Endothelial cell of umbilical vein (primary cell): ENCODE results near the gene FAM168B. TPM values are rescaled to one million over a fixed set of nuclear protein-coding genes. Genes with fewer than 3 reads are reported as not detected.
A peak's percentile ranks its signal among the peaks of the same experiment; 100 is the strongest.

Experiments used
- BruUV-seq: library from RNA; stranded (reverse); fragments of 400-500 nt; replicated peaks from 2 replicates; lab custom pipeline; 2021; lab: Mats Ljungman, UMichigan
- CTCF ChIA-PET: fragments of 300-600, 350-600 bp; sonication (Branson Sonifier 250); formaldehyde crosslinking; loops from one replicate; lab custom pipeline; 2021; ENCODE audit warnings: antibody characterized with exemption, inconsistent platforms; lab: Charles Lee
- POLR2A ChIA-PET: fragments of 300-600, 350-600 bp; sonication (Branson Sonifier 250); formaldehyde crosslinking; loops from one replicate; lab custom pipeline; 2021; ENCODE audit warnings: antibody characterized with exemption, inconsistent platforms; lab: Charles Lee
- DNase-seq: peaks from one replicate; pipeline ENCODE4 v3.0.0-alpha.2; 2011; ENCODE audit warnings: low read depth, low spot score
- FAIRE-seq: peaks from 2 replicates; lab custom pipeline; 2011; peaks lifted over from hg19 to GRCh38; lab: Jason Lieb, UNC
- H2AFZ ChIP-seq: 2 replicates; pipeline ENCODE4 v1.6.0; 2012; ENCODE audit warnings: low read depth, low read length, control low read depth, inconsistent platforms
- H3K27ac ChIP-seq: 2 replicates; pipeline ENCODE4 v1.5.1; 2011; ENCODE audit warnings: low read depth, mild to moderate bottlenecking, control low read depth, low read length, moderate library complexity; ENCODE audit not compliant: insufficient read depth
- H3K27me3 ChIP-seq, 2 experiments: 2 replicates each; pipeline versions ENCODE4 v1.6.0 to v1.6.1; 2011; ENCODE audit warnings: low read length in 2 of 2, mixed read lengths in 1 of 2; ENCODE audit not compliant: control insufficient read depth in 2 of 2, insufficient read depth in 2 of 2
- H3K36me3 ChIP-seq, 2 experiments: 2 replicates in 1 of 2; 3 replicates in 1 of 2; pipeline ENCODE4 v1.5.1; 2011; ENCODE audit warnings: low read length in 2 of 2, mild to moderate bottlenecking in 1 of 2, moderate library complexity in 1 of 2; ENCODE audit not compliant: control insufficient read depth in 2 of 2, insufficient read depth in 2 of 2; ENCODE audit errors: extremely low read depth in 1 of 2
- H3K4me1 ChIP-seq: 3 replicates; pipeline ENCODE4 v1.5.1; 2011; ENCODE audit warnings: mild to moderate bottlenecking, low read length; ENCODE audit not compliant: control insufficient read depth, insufficient read depth; ENCODE audit errors: extremely low read depth
- H3K4me2 ChIP-seq: 2 replicates; pipeline ENCODE4 v1.6.1; 2011; ENCODE audit warnings: low read length, control low read depth, mixed read lengths; ENCODE audit not compliant: insufficient read depth
- H3K4me3 ChIP-seq, 3 experiments: fragments of 200-600 bp in 1 of 3; sonication (generic), shearing (Covaris generic) in 1 of 3; replicated peaks in 1 of 3; 2 replicates each; pipeline ENCODE4 v1.5.1; 2011 to 2016; ENCODE audit warnings: control low read depth in 3 of 3, low read length in 3 of 3, mild to moderate bottlenecking in 2 of 3, inconsistent platforms in 1 of 3, low read depth in 1 of 3, moderate library complexity in 1 of 3; ENCODE audit not compliant: insufficient read depth in 1 of 3
- H3K79me2 ChIP-seq: 2 replicates; pipeline ENCODE4 v1.6.0; 2012; ENCODE audit warnings: low read length, inconsistent platforms; ENCODE audit not compliant: control insufficient read depth, insufficient read depth
- H3K9ac ChIP-seq: replicated peaks from 2 replicates; pipeline ENCODE3; 2011; ENCODE audit warnings: low read length, control low read depth; ENCODE audit not compliant: insufficient read depth; ENCODE audit errors: extremely low read depth
- H3K9me1 ChIP-seq: replicated peaks from 3 replicates; pipeline ENCODE4 v1.6.0; 2011; ENCODE audit warnings: mild to moderate bottlenecking, low read length; ENCODE audit not compliant: control insufficient read depth, insufficient read depth; ENCODE audit errors: extremely low read depth
- H3K9me3 ChIP-seq: replicated peaks from 2 replicates; pipeline ENCODE4 v1.5.1; 2012; ENCODE audit warnings: low read length, inconsistent platforms; ENCODE audit not compliant: control insufficient read depth, insufficient read depth
- H4K20me1 ChIP-seq: replicated peaks from 2 replicates; pipeline ENCODE3; 2011; ENCODE audit warnings: mild to moderate bottlenecking, low read length; ENCODE audit not compliant: control insufficient read depth, insufficient read depth; ENCODE audit errors: extremely low read depth
- CTCF ChIP-seq, 2 donors: IDR thresholded peaks; 1 replicate in 1 of 2; 2 replicates in 1 of 2; pipeline ENCODE4 v1.5.1; 2011; ENCODE audit warnings: low read length in 2 of 2, mild to moderate bottlenecking in 2 of 2, moderate library complexity in 2 of 2, control low read depth in 1 of 2, inconsistent platforms in 1 of 2, low read depth in 1 of 2; ENCODE audit not compliant: insufficient read depth in 1 of 2; ENCODE audit errors: extremely low read depth in 1 of 2
- EZH2 ChIP-seq: IDR thresholded peaks from 2 replicates; pipeline ENCODE4 v1.6.1; 2012; ENCODE audit warnings: borderline replicate concordance, low read depth, mild to moderate bottlenecking, moderate library complexity, low read length, inconsistent platforms; ENCODE audit not compliant: severe bottlenecking
- FOS ChIP-seq: IDR thresholded peaks from 2 replicates; pipeline ENCODE4 v1.6.1; 2011; ENCODE audit warnings: mild to moderate bottlenecking, low read length, moderate library complexity, borderline replicate concordance; ENCODE audit not compliant: insufficient read depth
- GATA2 ChIP-seq: IDR thresholded peaks from 2 replicates; pipeline ENCODE4 v1.7.0; 2011; ENCODE audit warnings: low read depth, mild to moderate bottlenecking, moderate library complexity, mixed read lengths, low read length; ENCODE audit not compliant: insufficient read length, insufficient read depth
- JUN ChIP-seq: IDR thresholded peaks from 2 replicates; pipeline ENCODE4 v1.6.1; 2011; ENCODE audit warnings: borderline replicate concordance, low read depth; ENCODE audit not compliant: insufficient read length, insufficient read depth
- MAX ChIP-seq: IDR thresholded peaks from 2 replicates; pipeline ENCODE4 v1.6.1; 2011; ENCODE audit not compliant: insufficient read depth, insufficient read length
- MYC ChIP-seq: IDR thresholded peaks from one replicate; pipeline ENCODE4 v1.6.1; 2011; ENCODE audit warnings: mild to moderate bottlenecking, low read depth, low read length
- POLR2A ChIP-seq: IDR thresholded peaks from 2 replicates; pipeline ENCODE4 v1.6.1; 2012; ENCODE audit warnings: low read depth, mild to moderate bottlenecking, control low read depth, low read length
- POLR2AphosphoS5 ChIP-seq: IDR thresholded peaks from 2 replicates; pipeline ENCODE4 v1.6.1; 2012; ENCODE audit warnings: low read depth, mild to moderate bottlenecking, control low read depth, low read length, moderate library complexity; ENCODE audit not compliant: insufficient read depth
- dilution Hi-C: fragments of 300-500 bp; cut with MboI; formaldehyde crosslinking; loops from one replicate; pipeline ENCODE4 v1.15.0; 2019; ENCODE audit warnings: low sequenced_read_pairs; ENCODE audit not compliant: extremely low pct_ligation_motif_present
- intact Hi-C: fragments of 100-400 bp; cut with micrococcal nuclease; formaldehyde crosslinking; loops from one replicate; pipeline ENCODE4 v1.10.0; 2022
- polyA plus RNA-seq, 4 experiments: library from polyadenylated mRNA; depleted of rRNA in 3 of 4; stranded (reverse) in 3 of 4; unstranded in 1 of 4; fragments of >200 nt; gene quantifications; 2 replicates each; pipeline versions ENCODE4 v1.2.1 to v1.2.3, GENCODE V29; 2011 to 2012; ENCODE audit warnings: missing spikeins in 1 of 4
- total RNA-seq: library from RNA; stranded (reverse); gene quantifications from 2 replicates; pipeline ENCODE4 v1.2.3, GENCODE V29; 2021

FAM168B gene
- total and polyA plus RNA-seq, 2 donors (not counting 3 experiments of a cell fraction or from before 2014, with no cell fraction given): 109 to 183 TPM

- Histone ChIP-seq H4K20me1 (peaks cover 8% of the 10 kb centered on the region), H3K9me3 (no peaks in the 10 kb centered on the region), H3K4me3 (no peak overlapping the region), H3K4me2 (no peak overlapping the region), H3K4me1 (no peaks in the 10 kb centered on the region), H3K9ac (no peak overlapping the region), H3K27ac (no peak overlapping the region), H3K36me3 (peaks cover 30 to 41% of the 10 kb centered on the region in 2 experiments), H3K27me3 (no peaks in the 10 kb centered on the region), H3K9me1 (no peaks in the 10 kb centered on the region), H2AFZ (no peak overlapping the region), H3K79me2 (peaks cover 65% of the 10 kb centered on the region)
- DNase-seq: no peak
- ChIA-PET POLR2A (no interaction called here), CTCF (no interaction called here)
- no TSS peak for BruUV-seq
- dilution Hi-C loops (no loop called here), intact Hi-C loops (no loop called here)
- peak; percentile 12 for FAIRE-seq
- TF ChIP-seq JUN: no peak
- no peak for TF ChIP-seq EZH2
- no peak for TF ChIP-seq POLR2A
- TF ChIP-seq FOS: no peak
- TF ChIP-seq MAX: no peak
These were observed 36.9 kb downstream of the FAM168B start for GRCh38 chr2:131056204-131056931.

GRCh38 chr2:131055169-131056065 lies 37.8 kb downstream of the FAM168B start:
- intact Hi-C loops: no loop called here
- H3K27ac ChIP-seq: no peak overlapping the region
- dilution Hi-C loops: no loop called here
- DNase-seq (no peak), FAIRE-seq (no peak)
- H3K79me2 ChIP-seq: peaks cover 58% of the 10 kb centered on the region
- TF ChIP-seq MYC (no peak), POLR2AphosphoS5 (no peak), POLR2A (no peak), EZH2 (no peak), JUN (no peak), FOS (no peak), MAX (no peak), CTCF (IDR thresholded peaks at IDR 0.05; ENCODE audit: extremely low read depth in 1 of 2, insufficient read depth in 1 of 2, low read depth in 1 of 2, low read length in 2 of 2) (no peak), GATA2 (no peak)
- no peak overlapping the region for H3K4me3 ChIP-seq
- H3K27me3 ChIP-seq: no peaks in the 10 kb centered on the region
- no peaks in the 10 kb centered on the region for H3K9me3 ChIP-seq
- POLR2A ChIA-PET: no interaction called here
- H2AFZ ChIP-seq: no peak overlapping the region
- no peak overlapping the region for H3K9ac ChIP-seq
- no peak overlapping the region for H3K4me2 ChIP-seq
- peaks cover 30 to 47% of the 10 kb centered on the region in 2 experiments for H3K36me3 ChIP-seq
- CTCF ChIA-PET: no interaction called here
- no TSS peak for BruUV-seq
- no peaks in the 10 kb centered on the region for H3K9me1 ChIP-seq
- no peaks in the 10 kb centered on the region for H3K4me1 ChIP-seq
- H4K20me1 ChIP-seq: peaks cover 8% of the 10 kb centered on the region
